ENCODE results near the gene SMURF1.

GRCh38 chr7:99098286-99098823, 45.6 kb downstream of the SMURF1 start:
- TF ChIP-seq CTCF (IDR thresholded peaks at IDR 0.05), result no peak
- no peak for TF ChIP-seq POLR2A (IDR thresholded peaks at IDR 0.05)

All from esophagus squamous epithelium (tissue), 4 donors.